ENCODE results near the gene PRICKLE2. TPM values are rescaled to one million over a fixed set of nuclear protein-coding genes. Genes with fewer than 3 reads are reported as not detected.

Gene PRICKLE2
- total RNA-seq, 4 donors from 2014 or later = 26.2 to 87.3 (median 47.9) TPM

- intact Hi-C loops (cut with DNase I; ENCODE audit: low total_unique reads) = no loop called here
- H3K27me3 ChIP-seq = no peaks in the 10 kb centered on the region
- no peak for DNase-seq
- H3K9me3 ChIP-seq = no peaks in the 10 kb centered on the region
- TF ChIP-seq POLR2A (IDR thresholded peaks at IDR 0.05) = no peak
- TF ChIP-seq, protein P1, sequence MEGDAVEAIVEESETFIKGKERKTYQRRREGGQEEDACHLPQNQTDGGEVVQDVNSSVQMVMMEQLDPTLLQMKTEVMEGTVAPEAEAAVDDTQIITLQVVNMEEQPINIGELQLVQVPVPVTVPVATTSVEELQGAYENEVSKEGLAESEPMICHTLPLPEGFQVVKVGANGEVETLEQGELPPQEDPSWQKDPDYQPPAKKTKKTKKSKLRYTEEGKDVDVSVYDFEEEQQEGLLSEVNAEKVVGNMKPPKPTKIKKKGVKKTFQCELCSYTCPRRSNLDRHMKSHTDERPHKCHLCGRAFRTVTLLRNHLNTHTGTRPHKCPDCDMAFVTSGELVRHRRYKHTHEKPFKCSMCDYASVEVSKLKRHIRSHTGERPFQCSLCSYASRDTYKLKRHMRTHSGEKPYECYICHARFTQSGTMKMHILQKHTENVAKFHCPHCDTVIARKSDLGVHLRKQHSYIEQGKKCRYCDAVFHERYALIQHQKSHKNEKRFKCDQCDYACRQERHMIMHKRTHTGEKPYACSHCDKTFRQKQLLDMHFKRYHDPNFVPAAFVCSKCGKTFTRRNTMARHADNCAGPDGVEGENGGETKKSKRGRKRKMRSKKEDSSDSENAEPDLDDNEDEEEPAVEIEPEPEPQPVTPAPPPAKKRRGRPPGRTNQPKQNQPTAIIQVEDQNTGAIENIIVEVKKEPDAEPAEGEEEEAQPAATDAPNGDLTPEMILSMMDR (IDR thresholded peaks at IDR 0.05) = no peak
- H3K36me3 ChIP-seq = no peaks in the 10 kb centered on the region
- H3K4me1 ChIP-seq = peaks cover 4 to 7% of the 10 kb centered on the region in 2 donors
- peak overlapping the region in 1 of 2 donors; percentile 61 for H3K27ac ChIP-seq
- H3K4me3 ChIP-seq = no peak overlapping the region
Measured at GRCh38 chr3:64104691-64105111, 120.6 kb downstream of the PRICKLE2 start.

GRCh38 chr3:64104006-64104405 lies 121.3 kb downstream of the PRICKLE2 start:
- Histone ChIP-seq H3K27me3 (no peaks in the 10 kb centered on the region), H3K4me3 (no peak overlapping the region), H3K36me3 (no peaks in the 10 kb centered on the region), H3K9me3 (no peaks in the 10 kb centered on the region), H3K27ac (peak overlapping the region in 1 of 2 donors; percentile 61), H3K4me1 (peaks cover 4 to 7% of the 10 kb centered on the region in 2 donors)
- intact Hi-C loops (cut with DNase I; ENCODE audit: low total_unique reads) = no loop called here
- TF ChIP-seq POLR2A (IDR thresholded peaks at IDR 0.05) = no peak
- TF ChIP-seq, protein P1 (IDR thresholded peaks at IDR 0.05) = no peak
- no peak for DNase-seq

DNA sequence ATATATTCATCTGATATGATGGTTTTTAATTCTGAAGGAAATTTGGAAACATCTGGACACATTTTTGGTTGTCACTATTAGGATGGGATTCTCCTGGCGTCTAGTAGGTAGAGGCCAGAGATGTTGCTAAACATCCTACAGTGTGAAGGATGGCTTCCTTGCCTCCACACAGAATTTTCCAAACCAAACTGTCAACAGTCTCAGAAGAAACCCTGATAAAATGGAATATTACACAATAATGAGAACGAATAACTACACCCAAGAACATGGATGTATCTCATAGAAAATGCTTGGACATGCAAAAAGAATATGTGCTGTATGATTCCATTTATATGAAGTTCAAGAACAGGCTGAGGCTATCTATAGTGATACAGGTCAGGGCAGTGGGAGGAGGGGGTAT lies 122.1 kb downstream of the PRICKLE2 start:
- H3K9me3 ChIP-seq = no peaks in the 10 kb centered on the region
- peaks cover 4 to 7% of the 10 kb centered on the region in 2 donors for H3K4me1 ChIP-seq
- H3K27me3 ChIP-seq = no peaks in the 10 kb centered on the region
- H3K4me3 ChIP-seq = no peak overlapping the region
- intact Hi-C loops (cut with DNase I; ENCODE audit: low total_unique reads) = no loop called here
- H3K27ac ChIP-seq = no peak overlapping the region
- DNase-seq = no peak
- H3K36me3 ChIP-seq = no peaks in the 10 kb centered on the region
- TF ChIP-seq POLR2A (IDR thresholded peaks at IDR 0.05) = no peak
- TF ChIP-seq, protein P1 (IDR thresholded peaks at IDR 0.05) = no peak

DNA sequence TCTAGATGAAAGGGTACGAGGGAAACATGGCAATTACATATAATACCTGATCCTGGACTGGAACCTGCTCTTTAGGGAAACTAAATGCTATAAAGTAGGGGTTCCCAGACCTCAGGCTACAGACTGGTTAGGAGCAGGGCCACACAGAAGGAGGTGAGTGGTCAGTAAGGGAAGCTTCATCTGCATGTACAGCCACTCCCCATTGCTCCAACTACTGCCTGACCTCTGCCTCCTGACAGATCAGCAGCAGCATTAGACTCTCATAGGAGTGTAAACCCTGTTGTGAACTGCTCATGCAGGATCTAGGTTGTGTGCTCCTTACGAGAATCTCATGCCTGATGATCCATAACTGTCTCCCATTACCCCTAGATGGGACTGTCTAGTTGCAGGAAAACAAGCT lies 123.1 kb downstream of the PRICKLE2 start:
- Histone ChIP-seq H3K9me3 (no peaks in the 10 kb centered on the region), H3K27ac (no peak overlapping the region), H3K36me3 (no peaks in the 10 kb centered on the region), H3K4me3 (no peak overlapping the region), H3K27me3 (no peaks in the 10 kb centered on the region), H3K4me1 (peaks cover 4 to 7% of the 10 kb centered on the region in 2 donors)
- no peak for TF ChIP-seq POLR2A (IDR thresholded peaks at IDR 0.05)
- TF ChIP-seq, protein P1 (IDR thresholded peaks at IDR 0.05) = no peak
- no peak for DNase-seq
- intact Hi-C loops (cut with DNase I; ENCODE audit: low total_unique reads) = no loop called here

DNA sequence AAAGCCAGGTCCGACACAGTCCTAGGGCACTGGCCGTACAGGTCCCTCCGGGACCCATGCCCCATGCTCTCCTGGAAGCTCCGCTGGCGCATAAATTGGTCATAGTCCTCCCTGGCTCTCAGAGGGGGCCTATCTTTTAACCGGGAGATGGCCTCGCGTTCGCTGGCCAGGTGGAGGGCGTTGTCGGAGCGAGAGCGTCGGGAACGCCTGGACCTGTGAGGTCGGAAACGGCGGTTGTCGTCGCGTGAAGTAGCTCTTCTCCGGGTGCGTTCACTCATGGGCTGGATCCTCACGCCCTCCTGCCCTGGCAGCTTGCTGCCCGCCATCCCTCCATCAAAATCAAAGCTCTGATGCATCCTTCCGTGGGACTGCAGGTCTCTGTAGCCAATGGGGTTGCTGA lies 126.0 kb downstream of the PRICKLE2 start:
- Histone ChIP-seq H3K27ac (no peak overlapping the region), H3K4me1 (no peaks in the 10 kb centered on the region), H3K9me3 (no peaks in the 10 kb centered on the region), H3K4me3 (no peak overlapping the region), H3K27me3 (no peaks in the 10 kb centered on the region), H3K36me3 (no peaks in the 10 kb centered on the region)
- intact Hi-C loops (cut with DNase I; ENCODE audit: low total_unique reads) = no loop called here
- TF ChIP-seq, protein P1 (IDR thresholded peaks at IDR 0.05) = no peak
- TF ChIP-seq POLR2A (IDR thresholded peaks at IDR 0.05) = no peak
- DNase-seq = no peak
